H1 (cell line): ENCODE data around the gene KRTAP10-5. TPM values are rescaled to one million over a fixed set of nuclear protein-coding genes. Genes with fewer than 3 reads are reported as not detected.

Experiments used
- BRCA1 ChIP-seq: IDR thresholded peaks from 2 replicates; pipeline ENCODE4 v1.6.1; 2012; ENCODE audit warnings: low read depth, low read length, improper control_type of control experiment
- CHD1 ChIP-seq: IDR thresholded peaks from 2 replicates; pipeline ENCODE4 v1.6.1; 2012; ENCODE audit warnings: low read depth, low read length, improper control_type of control experiment
- NANOG ChIP-seq: IDR thresholded peaks from 2 replicates; pipeline ENCODE4 v1.6.1; 2011; ENCODE audit warnings: low read length, low read depth, mild to moderate bottlenecking, inconsistent platforms; ENCODE audit not compliant: insufficient read depth, poor library complexity, severe bottlenecking
- TEAD4 ChIP-seq: IDR thresholded peaks from 2 replicates; pipeline ENCODE4 v1.6.1; 2012; ENCODE audit warnings: low read depth, low read length, inconsistent platforms, mixed read lengths
- polyA plus RNA-seq, 7 experiments: library from polyadenylated mRNA; depleted of rRNA in 3 of 7; stranded (reverse) in 5 of 7; unstranded in 2 of 7; fragments of >200 nt in 5 of 7; fragments of 200-250 nt in 2 of 7; gene quantifications; 1 replicate in 5 of 7; 2 replicates in 1 of 7; 4 replicates in 1 of 7; pipeline versions ENCODE4 v1.2.1 to v1.2.3, GENCODE V29; 2011 to 2013; ENCODE audit warnings: missing spikeins in 2 of 7, mixed read lengths in 2 of 7
- total RNA-seq: library from RNA; stranded (reverse); fragmentation: NEBNext Ultra II Directional; extraction: Animal tissue kit (Norgen Biotek cat#: 25700); gene quantifications from 2 replicates; pipeline ENCODE4 v1.2.1, GENCODE V29; 2021
- TF ChIP-seq, protein P1 (sequence below): fragments of 300-600 bp; sonication (generic); IDR thresholded peaks from 2 replicates; pipeline ENCODE4 v1.7.1; 2012; ENCODE audit warnings: low read length, moderate library complexity, mild to moderate bottlenecking, inconsistent platforms; ENCODE audit not compliant: insufficient replicate concordance

Gene KRTAP10-5
- total and polyA plus RNA-seq, 2 of the 8 experiments (the other 6 are each of a cell fraction or from before 2014, with no cell fraction given) = 0.09 TPM; not detected in 1

DNA sequence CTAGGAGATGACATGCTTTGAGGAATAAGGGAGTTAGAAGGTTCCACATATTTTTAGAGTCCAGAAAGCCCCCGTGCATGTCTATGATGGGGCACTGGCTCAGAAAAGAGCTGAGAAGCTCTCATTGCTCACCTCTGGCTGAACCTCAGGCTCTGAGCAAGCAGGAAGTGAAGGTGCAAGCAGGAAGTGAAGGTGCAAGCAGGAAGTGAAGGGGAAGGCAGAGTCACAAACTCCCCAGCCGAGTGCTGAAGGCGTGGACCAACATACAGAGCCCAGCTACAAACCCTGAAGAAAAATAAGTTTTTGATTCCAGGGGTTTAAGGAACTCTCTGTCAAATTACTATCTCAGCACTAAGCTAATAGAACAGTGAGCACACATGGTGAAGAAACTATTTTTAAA is 38.5 kb upstream of the KRTAP10-5 start (continued):
- TF ChIP-seq, protein P1, sequence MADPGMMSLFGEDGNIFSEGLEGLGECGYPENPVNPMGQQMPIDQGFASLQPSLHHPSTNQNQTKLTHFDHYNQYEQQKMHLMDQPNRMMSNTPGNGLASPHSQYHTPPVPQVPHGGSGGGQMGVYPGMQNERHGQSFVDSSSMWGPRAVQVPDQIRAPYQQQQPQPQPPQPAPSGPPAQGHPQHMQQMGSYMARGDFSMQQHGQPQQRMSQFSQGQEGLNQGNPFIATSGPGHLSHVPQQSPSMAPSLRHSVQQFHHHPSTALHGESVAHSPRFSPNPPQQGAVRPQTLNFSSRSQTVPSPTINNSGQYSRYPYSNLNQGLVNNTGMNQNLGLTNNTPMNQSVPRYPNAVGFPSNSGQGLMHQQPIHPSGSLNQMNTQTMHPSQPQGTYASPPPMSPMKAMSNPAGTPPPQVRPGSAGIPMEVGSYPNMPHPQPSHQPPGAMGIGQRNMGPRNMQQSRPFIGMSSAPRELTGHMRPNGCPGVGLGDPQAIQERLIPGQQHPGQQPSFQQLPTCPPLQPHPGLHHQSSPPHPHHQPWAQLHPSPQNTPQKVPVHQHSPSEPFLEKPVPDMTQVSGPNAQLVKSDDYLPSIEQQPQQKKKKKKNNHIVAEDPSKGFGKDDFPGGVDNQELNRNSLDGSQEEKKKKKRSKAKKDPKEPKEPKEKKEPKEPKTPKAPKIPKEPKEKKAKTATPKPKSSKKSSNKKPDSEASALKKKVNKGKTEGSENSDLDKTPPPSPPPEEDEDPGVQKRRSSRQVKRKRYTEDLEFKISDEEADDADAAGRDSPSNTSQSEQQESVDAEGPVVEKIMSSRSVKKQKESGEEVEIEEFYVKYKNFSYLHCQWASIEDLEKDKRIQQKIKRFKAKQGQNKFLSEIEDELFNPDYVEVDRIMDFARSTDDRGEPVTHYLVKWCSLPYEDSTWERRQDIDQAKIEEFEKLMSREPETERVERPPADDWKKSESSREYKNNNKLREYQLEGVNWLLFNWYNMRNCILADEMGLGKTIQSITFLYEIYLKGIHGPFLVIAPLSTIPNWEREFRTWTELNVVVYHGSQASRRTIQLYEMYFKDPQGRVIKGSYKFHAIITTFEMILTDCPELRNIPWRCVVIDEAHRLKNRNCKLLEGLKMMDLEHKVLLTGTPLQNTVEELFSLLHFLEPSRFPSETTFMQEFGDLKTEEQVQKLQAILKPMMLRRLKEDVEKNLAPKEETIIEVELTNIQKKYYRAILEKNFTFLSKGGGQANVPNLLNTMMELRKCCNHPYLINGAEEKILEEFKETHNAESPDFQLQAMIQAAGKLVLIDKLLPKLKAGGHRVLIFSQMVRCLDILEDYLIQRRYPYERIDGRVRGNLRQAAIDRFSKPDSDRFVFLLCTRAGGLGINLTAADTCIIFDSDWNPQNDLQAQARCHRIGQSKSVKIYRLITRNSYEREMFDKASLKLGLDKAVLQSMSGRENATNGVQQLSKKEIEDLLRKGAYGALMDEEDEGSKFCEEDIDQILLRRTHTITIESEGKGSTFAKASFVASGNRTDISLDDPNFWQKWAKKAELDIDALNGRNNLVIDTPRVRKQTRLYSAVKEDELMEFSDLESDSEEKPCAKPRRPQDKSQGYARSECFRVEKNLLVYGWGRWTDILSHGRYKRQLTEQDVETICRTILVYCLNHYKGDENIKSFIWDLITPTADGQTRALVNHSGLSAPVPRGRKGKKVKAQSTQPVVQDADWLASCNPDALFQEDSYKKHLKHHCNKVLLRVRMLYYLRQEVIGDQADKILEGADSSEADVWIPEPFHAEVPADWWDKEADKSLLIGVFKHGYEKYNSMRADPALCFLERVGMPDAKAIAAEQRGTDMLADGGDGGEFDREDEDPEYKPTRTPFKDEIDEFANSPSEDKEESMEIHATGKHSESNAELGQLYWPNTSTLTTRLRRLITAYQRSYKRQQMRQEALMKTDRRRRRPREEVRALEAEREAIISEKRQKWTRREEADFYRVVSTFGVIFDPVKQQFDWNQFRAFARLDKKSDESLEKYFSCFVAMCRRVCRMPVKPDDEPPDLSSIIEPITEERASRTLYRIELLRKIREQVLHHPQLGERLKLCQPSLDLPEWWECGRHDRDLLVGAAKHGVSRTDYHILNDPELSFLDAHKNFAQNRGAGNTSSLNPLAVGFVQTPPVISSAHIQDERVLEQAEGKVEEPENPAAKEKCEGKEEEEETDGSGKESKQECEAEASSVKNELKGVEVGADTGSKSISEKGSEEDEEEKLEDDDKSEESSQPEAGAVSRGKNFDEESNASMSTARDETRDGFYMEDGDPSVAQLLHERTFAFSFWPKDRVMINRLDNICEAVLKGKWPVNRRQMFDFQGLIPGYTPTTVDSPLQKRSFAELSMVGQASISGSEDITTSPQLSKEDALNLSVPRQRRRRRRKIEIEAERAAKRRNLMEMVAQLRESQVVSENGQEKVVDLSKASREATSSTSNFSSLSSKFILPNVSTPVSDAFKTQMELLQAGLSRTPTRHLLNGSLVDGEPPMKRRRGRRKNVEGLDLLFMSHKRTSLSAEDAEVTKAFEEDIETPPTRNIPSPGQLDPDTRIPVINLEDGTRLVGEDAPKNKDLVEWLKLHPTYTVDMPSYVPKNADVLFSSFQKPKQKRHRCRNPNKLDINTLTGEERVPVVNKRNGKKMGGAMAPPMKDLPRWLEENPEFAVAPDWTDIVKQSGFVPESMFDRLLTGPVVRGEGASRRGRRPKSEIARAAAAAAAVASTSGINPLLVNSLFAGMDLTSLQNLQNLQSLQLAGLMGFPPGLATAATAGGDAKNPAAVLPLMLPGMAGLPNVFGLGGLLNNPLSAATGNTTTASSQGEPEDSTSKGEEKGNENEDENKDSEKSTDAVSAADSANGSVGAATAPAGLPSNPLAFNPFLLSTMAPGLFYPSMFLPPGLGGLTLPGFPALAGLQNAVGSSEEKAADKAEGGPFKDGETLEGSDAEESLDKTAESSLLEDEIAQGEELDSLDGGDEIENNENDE = no peak
- no peak for TF ChIP-seq BRCA1
- no peak for TF ChIP-seq CHD1
- no peak for TF ChIP-seq TEAD4
- no peak for TF ChIP-seq NANOG
